Stimulated activated CD8-positive, alpha-beta memory T cell treated with anti-CD3 and anti-CD28 coated beads, Interleukin-15, amount 100 ng/mL, for 24 hours (primary cell): ENCODE data around the gene PSMD2.

Experiments
- DNase-seq: peaks from one replicate; pipeline ENCODE4 v3.0.0-alpha.2; 2020; ENCODE audit warnings: low read depth

The PSMD2 gene

DNA sequence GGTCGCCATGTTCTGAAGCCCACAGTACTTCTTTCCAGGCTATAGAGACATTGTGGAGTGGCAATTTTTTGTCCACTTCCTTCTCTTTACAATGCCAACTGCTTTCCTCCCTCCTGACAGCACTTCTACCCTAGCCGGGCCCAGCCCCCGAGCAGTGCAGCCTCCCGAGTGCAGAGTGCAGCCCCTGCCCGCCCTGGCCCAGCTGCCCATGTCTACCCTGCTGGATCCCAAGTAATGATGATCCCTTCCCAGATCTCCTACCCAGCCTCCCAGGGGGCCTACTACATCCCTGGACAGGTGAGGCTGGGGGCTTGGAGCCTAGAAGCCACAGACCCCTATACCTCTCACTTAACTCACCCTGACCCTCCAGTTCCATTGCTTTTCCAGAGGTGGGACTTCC, 18.2 kb downstream of the PSMD2 start:
- no peak for DNase-seq

DNA sequence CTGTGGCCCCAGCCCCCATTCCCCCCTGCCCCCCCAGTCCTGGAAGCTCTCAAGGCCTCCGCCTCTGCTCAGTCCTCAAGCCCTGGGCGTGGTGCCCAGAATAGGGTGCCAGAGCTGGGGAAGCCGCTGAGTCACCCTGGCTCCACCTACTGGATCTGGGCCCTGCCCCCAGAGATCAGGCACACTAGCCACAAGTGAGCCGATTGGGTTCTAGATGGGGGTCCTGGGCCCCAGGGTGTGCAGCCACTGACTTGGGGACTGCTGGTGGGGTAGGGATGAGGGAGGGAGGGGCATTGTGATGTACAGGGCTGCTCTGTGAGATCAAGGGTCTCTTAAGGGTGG, 21.0 kb downstream of the PSMD2 start:
- DNase-seq: no peak

DNA sequence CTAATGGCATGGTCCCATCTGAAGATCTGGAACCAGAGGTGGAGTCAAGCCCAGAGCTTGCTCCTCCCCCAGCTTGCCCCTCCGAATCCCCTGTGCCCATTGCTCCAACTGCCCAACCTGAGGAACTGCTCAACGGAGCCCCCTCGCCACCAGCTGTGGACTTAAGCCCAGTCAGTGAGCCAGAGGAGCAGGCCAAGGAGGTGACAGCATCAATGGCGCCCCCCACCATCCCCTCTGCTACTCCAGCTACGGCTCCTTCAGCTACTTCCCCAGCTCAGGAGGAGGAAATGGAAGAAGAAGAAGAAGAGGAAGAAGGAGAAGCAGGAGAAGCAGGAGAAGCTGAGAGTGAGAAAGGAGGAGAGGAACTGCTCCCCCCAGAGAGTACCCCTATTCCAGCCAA, 22.6 kb downstream of the PSMD2 start:
- no peak for DNase-seq

- DNase-seq: no peak
These were observed 23.9 kb downstream of the PSMD2 start for GRCh38 chr3:184322731-184323487.

GRCh38 chr3:184323696-184324095, 24.7 kb downstream of the PSMD2 start:
- DNase-seq: no peak

- DNase-seq: no peak
These were observed 26.2 kb downstream of the PSMD2 start for GRCh38 chr3:184325269-184325668.

DNA sequence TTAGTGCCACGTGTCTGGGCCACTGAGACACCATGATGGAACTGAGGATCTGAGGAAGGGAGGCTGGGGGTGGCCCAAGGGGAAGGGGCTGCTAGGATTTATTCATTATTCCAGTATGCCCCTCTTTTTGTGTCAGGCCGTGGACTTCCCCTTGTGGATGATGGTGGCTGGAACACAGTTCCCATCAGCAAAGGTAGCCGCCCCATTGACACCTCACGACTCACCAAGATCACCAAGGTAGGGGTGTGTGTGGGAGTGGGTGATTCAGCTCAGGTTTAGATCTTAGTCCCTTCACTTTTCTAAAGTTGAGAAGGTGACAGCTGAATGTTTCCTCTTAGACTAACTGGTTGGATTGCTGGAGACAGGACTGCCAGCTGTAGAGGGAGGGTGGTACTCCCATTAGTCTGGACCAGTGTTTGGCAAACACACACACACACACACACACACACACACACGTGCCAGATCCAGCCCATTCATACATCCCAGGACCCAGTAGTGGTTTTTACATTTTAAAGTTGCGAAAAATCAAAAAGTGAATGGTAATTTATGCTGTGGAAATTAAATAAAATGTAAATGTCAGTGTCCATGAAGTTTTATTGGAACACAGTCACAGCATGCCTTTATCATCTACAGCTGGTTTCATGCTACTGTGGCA, 26.8 kb downstream of the PSMD2 start:
- no peak for DNase-seq

DNA sequence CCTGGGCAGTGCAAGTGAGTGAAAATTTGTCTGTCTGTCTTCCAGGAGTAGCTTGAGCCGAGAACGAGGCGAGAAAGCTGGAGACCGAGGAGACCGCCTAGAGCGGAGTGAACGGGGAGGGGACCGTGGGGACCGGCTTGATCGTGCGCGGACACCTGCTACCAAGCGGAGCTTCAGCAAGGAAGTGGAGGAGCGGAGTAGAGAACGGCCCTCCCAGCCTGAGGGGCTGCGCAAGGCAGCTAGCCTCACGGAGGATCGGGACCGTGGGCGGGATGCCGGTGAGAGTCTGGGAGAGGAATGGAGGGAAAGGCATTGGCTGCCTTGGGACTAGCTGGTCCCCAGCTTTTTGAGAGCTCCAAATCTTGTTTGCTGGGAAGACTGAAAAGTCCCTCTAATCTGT, 28.1 kb downstream of the PSMD2 start:
- DNase-seq: no peak

- no peak for DNase-seq
These were observed 29.5 kb downstream of the PSMD2 start for GRCh38 chr3:184328516-184328915.

GRCh38 chr3:184332370-184333090, 33.5 kb downstream of the PSMD2 start:
- no peak for DNase-seq

GRCh38 chr3:184333190-184333589, 34.1 kb downstream of the PSMD2 start:
- DNase-seq: no peak

- no peak for DNase-seq
These were observed 34.7 kb downstream of the PSMD2 start for GRCh38 chr3:184333700-184334099.

DNA sequence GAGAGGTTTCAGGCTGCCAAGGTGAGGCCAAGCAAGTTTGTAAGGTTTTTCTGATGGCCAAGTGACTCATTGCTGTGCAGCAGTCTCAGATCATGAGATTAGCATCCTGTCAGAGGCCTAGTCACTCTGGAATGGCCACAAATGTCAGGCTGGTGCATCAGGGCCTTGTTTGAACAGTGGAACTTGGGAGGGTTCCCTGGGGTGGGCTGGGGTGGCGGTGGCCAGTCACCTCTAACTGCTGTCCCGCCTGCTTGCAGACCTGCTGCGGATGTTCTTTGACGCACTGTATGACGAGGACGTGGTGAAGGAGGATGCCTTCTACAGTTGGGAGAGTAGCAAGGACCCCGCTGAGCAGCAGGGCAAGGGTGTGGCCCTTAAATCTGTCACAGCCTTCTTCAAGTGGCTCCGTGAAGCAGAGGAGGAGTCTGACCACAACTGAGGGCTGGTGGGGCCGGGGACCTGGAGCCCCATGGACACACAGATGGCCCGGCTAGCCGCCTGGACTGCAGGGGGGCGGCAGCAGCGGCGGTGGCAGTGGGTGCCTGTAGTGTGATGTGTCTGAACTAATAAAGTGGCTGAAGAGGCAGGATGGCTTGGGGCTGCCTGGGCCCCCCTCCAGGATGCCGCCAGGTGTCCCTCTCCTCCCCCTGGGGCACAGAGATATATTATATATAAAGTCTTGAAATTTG, 35.6 kb downstream of the PSMD2 start:
- DNase-seq: no peak

- DNase-seq: no peak
These were observed 36.2 kb downstream of the PSMD2 start for GRCh38 chr3:184335291-184335660.

DNA sequence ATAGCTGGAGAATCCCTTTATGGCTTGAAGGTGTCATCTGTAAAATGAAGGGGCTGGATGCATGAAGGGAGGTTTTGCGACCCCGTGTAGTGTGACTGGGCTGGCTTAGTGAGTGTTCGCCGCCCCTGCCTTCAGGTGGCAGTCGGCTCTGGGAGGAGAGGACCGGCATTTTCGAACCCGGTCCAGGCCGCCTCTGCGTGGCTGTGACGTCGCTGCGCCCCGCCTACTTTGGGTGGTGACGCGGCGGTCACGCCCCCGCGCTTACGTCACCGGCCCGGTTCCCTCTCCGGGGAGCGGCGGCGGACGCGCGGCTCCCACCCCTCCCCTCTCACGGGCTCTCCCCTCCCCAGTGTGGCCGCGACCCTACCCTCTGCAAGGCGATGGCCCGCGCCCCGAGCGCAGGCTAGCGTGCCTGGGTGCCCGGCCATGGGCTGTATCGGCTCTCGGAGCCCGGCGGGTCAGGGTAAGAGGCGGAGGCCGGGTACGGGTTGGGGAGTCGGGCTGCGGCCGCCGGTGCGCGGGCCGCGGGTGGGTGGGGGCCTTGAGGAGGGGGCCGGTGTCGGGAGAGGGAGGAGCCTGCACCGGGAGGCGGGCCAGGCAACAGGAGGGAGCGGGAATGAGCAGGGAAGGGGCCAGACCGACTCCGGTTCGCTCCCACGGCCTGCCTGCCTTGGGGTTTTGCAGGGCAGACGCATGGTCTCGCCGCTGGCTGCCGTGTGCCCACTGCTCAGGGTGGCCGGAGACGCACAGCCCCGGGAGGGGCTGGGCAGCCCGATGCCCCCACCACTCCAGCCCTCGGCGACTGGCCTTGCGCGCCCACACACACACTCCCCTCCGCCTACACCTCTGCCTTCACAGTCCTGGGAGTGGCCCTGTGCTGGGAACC, 36.9 kb downstream of the PSMD2 start:
- peak; percentile 93 for DNase-seq

DNA sequence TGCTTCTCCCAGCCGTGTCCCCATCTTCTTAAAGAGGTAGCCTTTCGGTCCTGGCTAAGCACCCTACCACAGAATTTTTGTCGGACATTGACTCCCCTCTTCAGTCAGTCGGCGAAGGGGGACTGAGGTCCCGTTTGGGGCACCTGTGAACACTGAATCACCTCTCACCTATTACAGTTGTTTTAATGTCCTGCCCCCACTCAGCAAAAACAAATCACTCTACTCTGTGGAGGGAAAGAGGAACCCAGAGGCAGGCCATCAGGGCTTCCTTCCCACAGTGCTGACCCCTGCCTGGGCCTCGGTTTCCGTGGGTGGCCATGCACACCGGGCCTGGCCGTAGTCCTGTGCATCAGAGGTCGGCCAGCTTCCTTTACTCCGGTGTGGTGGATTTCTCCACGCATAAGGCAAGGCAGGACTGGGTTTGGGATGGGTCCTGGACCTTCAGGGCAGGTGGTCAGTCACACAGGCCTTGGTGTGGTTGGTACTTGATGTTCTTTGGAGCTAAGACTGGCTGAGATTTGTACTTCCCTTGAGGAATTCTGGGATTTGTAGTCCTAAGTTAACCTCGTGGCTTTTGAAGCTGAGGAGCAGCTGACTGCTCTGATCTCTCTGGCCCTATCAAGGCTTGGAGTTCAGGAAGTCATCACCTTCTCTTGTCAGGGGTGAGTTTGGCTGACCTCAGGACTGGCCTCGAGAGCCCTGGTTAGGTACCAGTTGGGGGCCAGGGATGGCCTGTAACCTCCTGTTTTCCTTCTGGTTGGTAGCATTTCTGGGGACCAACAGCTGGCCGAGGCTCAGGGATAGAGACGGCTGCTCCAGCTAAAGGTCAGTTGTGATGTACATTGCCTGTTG, 37.7 kb downstream of the PSMD2 start:
- no peak for DNase-seq

DNA sequence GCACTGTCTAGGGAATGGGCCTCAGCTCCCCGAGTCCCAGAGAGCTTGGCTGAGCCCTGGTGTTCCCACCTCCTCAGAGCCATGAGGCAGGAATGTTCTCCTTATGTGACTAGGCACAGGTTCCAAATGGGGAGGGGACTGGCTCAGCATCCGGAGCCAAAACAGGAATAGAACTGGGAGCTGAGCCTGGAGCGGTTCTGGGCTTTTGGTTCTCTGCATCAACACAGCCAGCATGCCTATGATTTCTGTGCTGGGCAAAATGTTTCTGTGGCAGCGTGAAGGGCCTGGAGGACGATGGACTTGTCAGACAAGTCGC, 38.3 kb downstream of the PSMD2 start, which contains the start of gene FAM131A:
Gene FAM131A (plus strand): TSS at position 202 of the 316 bp plus-strand sequence. CDS start 31 bp downstream, at position 233.
- no peak for DNase-seq

GRCh38 chr3:184337981-184338380, 38.9 kb downstream of the PSMD2 start:
- no peak for DNase-seq

DNA sequence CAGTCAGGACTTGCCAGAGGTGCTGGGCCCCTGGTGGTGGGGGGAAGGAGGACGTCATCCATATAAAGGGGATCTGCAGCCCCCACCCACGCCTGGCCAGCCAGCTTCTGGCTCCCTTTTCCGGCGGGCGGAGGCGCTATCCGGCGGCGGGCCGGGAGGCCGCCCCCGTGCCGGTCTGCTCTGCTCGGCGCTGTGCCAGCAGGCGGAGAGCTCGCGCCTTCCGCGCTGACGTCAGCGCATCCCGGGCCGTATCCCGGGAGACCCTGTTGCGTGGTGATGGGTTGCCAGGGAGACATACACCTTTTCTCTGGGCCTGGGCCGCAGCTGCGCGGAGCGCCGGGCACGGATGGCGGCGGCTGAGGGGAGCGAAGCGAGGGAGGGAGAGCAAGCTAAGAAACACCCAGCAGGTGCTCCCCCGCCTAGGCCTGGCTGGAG, 39.5 kb downstream of the PSMD2 start:
- no peak for DNase-seq

DNA sequence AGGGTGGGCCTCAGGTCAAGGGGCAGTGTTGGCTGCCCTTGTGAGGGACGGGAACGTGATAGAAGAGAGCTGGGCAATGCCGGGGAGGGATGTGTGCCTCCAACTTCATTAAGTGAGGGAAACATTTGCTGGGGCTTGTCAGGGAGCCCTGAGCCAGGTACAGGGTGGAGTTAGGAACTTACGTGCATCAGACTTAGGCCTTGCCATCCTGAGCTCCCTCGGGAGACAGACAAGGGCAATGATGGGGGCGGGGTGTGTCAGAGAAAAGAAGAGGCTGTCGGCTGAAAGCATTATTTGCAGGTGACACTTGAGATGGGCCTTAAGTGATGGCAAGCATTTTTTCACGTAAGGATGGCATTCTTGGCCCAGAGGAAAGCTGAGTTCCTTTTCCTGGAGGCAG, 40.0 kb downstream of the PSMD2 start:
- DNase-seq: no peak
